ENCODE data around the gene SYNJ1.
A peak's percentile ranks its signal among the peaks of the same experiment; 100 is the strongest.
"Not testable (repeated sequence)": the region's sequence is repeated elsewhere in the genome, so short reads cannot be mapped to it uniquely, and the experiment has no call there.

The SYNJ1 gene, protein sequence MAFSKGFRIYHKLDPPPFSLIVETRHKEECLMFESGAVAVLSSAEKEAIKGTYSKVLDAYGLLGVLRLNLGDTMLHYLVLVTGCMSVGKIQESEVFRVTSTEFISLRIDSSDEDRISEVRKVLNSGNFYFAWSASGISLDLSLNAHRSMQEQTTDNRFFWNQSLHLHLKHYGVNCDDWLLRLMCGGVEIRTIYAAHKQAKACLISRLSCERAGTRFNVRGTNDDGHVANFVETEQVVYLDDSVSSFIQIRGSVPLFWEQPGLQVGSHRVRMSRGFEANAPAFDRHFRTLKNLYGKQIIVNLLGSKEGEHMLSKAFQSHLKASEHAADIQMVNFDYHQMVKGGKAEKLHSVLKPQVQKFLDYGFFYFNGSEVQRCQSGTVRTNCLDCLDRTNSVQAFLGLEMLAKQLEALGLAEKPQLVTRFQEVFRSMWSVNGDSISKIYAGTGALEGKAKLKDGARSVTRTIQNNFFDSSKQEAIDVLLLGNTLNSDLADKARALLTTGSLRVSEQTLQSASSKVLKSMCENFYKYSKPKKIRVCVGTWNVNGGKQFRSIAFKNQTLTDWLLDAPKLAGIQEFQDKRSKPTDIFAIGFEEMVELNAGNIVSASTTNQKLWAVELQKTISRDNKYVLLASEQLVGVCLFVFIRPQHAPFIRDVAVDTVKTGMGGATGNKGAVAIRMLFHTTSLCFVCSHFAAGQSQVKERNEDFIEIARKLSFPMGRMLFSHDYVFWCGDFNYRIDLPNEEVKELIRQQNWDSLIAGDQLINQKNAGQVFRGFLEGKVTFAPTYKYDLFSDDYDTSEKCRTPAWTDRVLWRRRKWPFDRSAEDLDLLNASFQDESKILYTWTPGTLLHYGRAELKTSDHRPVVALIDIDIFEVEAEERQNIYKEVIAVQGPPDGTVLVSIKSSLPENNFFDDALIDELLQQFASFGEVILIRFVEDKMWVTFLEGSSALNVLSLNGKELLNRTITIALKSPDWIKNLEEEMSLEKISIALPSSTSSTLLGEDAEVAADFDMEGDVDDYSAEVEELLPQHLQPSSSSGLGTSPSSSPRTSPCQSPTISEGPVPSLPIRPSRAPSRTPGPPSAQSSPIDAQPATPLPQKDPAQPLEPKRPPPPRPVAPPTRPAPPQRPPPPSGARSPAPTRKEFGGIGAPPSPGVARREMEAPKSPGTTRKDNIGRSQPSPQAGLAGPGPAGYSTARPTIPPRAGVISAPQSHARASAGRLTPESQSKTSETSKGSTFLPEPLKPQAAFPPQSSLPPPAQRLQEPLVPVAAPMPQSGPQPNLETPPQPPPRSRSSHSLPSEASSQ (N-terminal part only)

DNA sequence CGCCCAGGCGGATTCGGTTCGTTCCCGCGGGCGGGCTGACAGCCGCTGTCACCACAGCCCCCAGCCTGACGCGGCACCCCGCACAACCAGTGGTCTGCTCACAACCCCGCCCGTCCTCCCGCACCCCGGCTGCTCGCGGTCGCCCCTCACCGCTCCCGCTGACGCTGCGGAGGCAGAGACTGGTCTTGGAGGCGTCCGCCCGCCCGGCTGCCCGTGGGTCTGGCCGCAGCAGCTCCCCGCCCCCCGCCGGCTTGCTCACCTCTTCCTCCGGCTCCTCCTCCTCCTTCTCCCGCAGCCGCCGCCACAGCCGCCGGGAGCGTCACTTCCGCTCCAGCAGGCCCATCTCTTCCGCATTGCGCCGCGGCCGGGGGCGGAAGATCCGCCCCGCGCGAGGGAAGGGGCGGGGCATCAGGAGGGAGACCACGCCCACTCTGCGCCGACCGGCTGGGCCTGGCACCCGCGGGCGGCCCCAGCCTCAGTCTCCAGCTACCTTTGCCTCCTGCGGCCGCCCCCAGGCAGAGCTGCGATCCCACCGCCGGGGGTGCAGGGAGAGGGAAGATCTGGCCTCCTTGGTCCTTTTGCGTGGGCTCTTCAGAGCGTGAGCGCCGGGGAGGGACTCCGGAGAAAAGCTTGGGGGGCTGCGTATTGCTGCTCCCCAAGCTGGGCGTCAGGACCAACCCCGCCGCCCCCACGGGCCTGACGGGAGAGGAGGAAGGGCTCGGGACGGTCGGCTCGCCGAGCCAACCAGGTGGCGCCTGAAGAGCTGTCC lies at the start of gene SYNJ1:
Gene SYNJ1 (minus strand): TSS at position 327 of the 769 bp plus-strand sequence. CDS start 1,118 bp downstream, outside the sequence.
- DNase-seq = peak; percentile 91 to 93

DNA sequence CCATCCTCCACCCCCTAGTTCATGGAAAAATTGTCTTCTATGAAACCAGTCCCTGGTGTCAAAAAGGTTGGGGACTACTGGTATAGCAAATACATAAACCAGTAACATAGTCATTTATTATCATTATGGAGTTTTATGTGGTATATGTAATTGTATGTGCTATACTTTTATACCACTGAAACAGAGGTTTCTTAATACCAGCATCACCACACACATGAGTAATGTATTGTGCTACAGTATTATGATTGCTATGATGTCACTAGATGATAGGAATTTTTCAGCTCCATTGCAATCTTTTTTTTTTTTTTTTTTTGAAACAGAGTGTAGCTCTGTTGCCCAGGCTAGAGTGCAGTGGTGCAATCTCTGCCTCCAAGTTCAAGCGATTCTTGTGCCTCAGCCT lies 49.5 kb upstream of the SYNJ1 start:
- DNase-seq = no peak

DNA sequence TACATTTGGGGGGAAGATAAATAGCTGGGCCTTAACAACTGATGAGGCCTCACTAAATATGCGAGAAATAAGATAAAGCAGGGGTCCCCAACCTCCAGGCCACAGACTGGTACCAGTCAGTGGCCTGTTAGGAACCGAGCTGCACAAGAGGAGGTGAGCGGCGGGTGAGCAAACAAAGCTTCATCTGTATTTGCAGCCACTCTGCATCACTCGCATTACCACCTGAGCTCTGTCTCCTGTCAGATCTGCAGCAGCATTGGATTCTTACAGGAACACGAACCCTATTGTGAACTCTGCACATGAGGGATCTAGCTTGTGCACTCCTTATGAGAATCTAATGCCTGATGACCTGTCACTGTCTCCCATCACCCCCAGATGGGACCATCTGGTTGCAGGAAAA lies 48.9 kb upstream of the SYNJ1 start:
- DNase-seq = no peak

DNA sequence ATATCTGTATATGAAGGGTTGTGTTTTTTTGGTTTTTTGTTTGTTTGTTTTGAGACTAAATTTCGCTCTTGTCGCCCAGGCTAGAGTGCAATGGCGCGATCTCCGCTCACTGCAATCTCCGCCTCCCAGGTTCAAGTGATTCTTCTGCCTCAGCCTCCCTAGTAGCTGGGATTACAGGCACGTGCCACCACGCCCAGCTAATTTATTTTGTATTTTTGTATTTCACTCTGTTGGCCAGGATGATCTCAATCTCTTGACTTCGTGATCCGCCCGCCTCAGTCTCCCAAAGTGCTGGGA lies 45.2 kb upstream of the SYNJ1 start:
- DNase-seq = not testable (repeated sequence)

DNA sequence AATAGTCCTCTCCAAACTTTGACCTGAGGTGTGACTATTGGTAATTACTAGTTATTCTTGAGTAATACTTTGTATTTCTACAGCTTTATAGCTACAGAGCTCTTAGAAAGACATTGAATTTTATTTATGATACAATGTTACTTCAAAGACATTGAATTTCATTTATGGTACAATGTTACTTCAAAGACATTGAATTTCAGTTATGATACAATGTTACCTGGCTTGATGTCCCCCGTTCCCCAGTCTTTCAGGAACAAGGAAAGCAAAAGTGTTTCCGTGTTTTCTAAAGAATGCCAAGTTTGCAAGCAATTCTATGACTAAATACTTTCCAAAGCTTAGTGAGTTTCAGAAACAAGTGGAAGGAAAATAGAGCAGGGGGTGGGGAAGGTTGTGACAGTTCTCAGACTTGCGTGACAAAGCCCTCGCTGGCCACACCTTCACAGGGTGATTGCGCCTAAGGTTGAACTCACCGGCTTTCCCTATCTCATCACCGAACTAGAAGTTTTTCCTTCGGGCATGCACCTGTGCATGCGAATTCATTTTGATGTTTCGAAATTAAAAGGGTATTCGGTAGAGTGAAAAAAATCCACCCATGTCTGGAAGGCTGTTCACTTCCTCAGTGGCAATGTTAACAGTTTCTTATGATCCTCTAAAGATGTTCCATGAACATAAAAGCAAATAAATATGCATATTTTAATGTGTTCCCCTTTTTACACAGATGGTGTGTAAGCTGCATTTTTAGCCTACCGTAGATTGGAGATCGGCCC lies 44.7 kb upstream of the SYNJ1 start:
- DNase-seq = no peak

DNA sequence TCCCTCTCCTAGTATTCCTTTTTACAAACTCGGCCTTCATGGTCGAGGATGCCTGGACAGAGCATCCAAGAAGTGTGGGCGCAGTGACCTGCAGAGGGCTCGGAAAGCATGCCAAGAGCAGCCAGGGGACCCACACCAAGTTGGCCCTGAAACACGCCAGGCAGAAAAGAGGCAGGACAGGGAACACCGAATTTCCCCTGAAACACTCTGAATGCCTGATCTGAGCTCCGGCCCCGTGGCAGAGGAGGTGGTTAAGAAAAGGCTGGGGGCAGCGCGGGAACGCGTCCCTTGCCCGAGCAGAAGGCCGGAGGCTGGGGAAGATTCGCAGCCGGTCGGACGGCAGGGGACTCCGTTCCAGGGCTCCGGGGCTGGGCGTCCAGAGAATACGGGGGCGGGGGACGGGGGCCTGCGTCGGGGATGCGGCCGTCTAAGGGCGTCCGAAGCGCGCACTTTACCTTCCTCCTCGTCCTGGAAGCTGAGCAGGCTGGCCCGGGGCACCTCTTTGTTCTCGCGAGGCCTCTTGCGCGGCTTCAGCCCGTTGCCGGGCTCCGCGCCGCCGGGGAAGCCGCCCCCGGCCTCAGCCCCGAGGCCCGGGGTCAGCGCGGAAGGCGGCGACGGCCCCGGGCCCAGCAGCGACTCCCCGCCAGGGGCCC lies 43.2 kb upstream of the SYNJ1 start:
- peak; percentile 41 to 49 for DNase-seq

DNA sequence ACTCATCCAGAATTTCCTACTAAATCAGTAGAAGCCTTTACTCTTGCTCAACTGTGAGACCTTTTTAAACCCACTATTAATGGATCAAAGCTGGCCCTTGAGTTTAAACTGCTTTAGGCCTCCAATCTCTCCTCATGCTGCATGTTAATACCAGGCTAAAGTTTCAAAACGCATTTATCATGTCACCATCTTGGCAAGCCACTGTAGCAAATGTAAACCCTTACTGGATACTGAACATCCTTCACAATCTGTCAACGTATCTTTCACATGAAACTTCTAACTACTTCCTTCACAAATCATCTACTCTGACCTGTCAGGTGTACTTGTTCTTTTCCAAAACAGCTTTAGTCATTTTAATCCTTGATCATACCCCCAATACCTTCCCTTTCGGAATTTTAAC lies 40.7 kb upstream of the SYNJ1 start:
- no peak for DNase-seq

DNA sequence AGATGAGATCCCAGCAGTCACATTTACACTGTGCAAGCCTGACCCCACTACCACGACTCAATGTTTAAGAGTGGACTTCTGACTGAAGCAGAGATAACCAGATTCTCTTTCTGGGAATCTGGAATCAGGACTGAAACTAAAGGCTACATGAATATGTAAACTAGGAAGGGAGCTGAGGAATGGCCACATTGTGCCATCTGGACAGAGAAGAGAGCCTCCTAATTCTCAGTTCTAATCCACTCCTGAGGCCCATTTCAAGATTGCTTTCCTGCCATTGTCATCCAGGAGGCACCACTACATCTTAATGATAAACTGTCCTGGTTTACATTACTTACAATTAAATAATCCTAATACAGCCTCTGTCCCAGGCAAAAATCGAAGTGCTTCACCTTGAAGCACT lies 37.2 kb upstream of the SYNJ1 start:
- DNase-seq = no peak

DNA sequence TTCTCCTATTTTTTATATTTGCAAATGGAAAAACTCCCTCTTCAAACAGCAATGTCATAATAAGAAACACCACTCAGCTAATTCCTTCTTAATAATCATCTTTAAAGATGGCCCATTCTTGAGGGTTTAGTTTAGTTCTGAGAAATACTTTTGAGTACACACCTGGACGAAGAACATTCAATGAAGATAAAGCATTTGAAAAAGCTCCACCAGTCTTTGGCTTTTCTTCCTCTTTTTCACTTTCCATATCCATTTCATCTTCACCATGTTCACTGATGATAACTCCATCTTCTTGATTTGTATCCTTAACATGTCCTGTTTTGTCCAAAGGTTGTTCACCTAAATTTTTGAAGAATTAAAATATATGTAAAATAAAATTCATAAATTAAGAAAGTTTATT lies 36.4 kb upstream of the SYNJ1 start:
- DNase-seq = no peak

DNA sequence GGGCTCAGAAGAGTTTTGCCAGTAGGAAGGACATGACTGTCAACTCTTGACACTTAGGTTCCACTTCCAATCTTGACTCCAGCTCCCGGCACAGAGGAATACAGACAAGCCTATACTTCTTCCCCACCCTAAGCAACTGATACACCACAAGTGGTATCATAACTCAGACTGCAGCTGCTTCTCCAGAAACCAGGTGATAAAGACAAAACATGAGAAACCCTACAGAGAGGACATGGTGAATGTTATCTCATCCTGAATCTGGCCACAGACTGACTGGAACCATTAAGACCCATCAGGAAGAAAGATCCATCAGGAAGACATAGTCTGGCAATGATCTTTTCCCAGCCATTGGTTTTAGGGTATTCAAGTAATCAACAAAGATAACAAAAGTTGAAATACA lies 30.0 kb upstream of the SYNJ1 start:
- DNase-seq = no peak

DNA sequence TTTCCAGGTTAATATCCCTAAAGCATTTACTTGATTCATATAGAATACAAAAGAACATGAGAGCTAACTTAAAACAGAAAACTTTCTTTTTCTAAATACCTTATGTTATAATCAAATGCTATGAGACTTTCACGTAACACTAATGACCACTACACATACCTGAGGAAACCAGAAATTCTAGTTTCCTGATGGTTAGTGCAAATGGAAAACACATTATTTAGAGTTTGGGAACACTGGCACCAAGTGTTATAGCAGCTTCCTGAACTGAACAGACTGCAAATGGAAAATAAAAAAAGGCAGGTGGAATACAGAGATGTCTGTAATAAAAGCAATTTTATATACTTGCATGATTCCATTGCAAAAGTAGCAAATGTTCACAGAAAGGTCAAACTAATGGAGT lies 28.3 kb upstream of the SYNJ1 start:
- DNase-seq = no peak

DNA sequence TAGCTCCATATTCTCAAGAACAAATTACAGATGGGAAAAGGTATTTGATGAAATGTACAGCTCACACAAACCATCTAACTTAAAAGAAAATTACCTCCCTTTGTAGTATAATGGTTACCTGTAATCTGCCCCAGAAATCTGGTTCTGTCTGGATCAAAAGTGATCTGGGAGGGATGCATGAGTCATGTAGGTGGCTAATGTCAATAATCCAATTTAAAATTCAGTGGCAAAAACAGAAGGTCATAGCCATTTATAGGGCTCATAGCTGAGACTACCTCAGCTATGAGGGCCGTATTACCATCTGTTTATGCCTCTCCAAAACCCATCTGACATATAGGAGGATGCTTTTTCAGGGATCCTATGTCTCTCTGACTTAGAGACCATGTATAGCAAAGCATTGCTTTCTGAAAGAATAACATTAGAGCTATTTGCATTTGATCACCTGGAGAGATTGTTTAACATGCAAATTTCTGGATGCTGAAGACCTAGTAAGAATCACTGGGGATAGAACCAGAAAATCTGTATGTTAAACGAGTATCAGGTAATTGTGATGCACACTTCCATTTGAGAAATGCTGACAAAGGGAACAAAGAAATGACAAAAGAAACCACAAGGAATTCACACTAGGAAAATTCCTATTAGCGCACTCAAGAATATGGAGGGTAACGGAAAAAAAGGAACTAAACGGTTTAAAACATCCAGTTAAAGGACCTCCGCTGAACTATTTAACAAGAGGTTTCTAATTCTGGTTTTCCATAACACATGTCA lies 26.2 kb upstream of the SYNJ1 start:
- DNase-seq = no peak

DNA sequence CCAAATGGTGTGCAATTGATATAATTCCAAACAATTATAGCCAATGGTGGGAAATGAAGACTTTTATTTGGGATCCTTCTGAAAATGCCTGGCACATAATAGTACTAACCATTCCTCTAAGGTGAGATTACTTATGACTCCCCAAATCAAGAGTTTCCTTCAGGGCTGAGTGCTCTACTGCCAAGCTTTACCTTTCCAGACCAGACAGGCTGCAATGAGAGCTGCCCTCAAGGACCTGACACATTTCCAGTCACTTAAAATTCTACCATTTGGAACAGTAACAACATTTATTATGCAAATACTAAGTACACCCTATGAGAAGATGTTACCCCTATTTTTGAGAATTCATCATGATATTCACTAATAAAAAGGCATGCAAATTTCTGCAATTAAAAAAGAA lies 22.6 kb upstream of the SYNJ1 start:
- no peak for DNase-seq

DNA sequence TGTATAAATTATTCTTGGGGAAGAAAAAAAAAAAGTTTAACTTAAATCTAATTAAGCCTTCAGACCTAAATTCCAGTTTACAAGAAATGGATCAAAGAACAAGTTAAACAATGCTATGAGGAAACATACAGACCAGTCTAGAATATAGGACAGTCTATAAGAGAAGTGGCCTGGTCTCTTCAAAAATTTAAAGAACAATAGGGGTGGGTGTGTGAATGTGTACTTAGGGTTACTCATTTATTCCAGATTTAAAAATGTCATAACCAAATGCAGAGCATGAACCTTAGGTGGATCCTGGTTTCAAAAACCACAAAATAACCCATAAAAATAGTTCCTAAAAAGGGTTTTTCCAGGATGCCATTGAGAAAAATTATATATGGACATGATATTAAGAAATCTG lies 21.8 kb upstream of the SYNJ1 start:
- no peak for DNase-seq

DNA sequence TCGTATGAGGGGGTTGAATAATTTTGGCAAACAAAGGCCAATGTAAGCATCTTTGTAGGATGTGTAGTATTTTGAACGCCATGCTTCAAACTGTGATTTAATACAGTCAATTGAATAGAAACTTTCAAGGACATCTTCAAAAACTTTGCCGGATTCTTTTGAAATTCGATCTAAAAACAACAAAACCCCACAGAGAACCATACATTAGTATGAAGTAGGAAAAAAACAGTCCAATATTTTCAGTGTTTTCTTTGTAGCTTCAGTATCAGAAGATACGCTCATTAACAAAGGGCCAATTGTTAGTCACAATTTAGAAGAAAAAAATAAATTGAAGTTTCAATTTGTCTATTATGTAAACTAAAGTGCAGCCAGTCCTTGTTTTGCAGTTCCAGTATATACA lies 20.7 kb upstream of the SYNJ1 start:
- no peak for DNase-seq

DNA sequence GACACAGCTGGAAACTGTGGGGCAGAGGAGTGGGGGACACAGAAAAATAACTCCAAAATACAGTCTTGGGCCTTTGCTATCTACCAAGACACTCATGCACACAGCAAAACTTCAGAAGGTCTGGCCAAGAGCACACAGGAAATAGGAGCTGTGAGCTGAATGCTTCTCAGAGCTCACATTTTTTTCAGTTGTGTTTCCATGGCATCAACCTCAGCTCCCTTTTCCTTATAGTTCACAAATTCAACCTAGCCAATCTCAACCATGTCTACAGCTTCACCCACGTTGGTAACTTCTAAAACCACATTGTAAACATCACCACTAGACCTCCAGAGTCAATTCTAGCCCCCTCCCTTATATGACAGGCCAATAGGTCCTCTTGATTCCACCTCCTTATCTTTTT lies 19.6 kb upstream of the SYNJ1 start:
- no peak for DNase-seq

DNA sequence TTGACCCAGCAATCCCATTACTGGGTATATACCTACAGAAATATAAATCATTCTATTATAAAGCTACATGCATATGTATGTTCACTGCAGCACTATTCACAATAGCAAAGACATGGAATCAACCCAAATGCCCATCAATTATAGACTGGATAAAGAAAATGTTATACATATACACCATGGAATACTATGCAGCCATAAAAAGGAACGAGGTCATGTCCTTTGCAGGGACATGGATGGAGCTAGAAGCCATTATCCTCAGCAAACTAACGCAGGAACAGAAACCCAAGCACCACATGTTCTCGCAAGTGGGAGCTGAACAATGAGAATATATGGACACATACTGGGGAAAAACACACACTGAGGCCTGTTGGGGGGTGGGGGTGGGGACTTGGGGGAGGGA lies 18.9 kb upstream of the SYNJ1 start:
- DNase-seq = not testable (repeated sequence)

DNA sequence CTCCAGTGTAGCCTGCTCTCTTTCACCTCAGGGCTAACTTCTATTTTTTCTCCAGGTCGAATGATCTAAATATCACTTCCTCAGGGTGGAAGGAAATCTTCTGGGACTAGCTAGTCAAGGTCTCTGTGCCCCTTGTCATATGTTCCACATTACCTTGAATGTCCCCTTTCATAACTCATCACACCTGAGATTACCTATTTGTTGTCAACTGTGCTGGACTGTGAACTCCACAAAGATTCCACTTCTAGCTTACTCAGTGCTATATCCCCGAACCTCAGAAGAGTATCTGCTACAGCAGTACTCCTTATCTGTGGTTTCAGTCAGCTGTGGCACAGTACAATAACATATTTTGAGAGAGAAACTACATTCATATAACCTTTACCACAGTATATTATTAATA lies 14.6 kb upstream of the SYNJ1 start:
- no peak for DNase-seq

DNA sequence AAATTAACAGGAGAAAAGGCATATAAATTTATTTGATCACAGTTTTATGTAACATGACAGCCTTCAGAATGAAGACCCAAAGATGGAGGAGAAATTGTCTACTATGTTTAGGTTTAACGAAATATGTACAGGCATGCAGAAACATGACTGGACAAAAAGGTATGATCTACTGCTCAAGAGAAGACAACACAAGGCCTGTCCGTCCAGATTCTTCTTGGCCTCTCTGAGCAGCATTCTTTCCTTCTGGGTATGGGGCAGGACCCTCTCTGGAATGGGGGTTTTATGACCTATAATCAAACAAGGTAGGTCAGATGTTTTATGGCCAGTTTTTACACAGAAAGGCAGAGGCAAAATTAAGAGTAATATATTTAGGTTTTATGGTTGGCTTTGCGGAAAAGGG lies 13.5 kb upstream of the SYNJ1 start:
- no peak for DNase-seq

DNA sequence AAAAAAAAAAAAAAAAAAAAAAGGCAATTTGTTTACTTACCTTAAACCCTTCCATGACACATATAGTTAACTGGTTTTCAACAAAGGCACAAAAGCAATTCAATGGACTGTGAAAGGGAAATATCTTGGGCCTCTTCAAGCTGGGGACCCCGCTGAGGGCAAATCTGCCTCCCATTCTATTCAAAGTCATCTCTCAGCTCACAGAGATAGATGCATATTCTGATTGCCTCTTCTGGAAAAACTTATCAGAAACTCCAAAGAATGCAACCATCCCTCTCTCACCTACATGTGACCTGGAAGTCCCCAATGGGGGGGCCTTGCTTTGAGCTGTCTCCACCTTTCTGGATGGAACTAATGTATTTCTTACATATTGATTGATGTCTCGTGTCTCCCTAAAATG lies 12.1 kb upstream of the SYNJ1 start:
- DNase-seq = no peak

DNA sequence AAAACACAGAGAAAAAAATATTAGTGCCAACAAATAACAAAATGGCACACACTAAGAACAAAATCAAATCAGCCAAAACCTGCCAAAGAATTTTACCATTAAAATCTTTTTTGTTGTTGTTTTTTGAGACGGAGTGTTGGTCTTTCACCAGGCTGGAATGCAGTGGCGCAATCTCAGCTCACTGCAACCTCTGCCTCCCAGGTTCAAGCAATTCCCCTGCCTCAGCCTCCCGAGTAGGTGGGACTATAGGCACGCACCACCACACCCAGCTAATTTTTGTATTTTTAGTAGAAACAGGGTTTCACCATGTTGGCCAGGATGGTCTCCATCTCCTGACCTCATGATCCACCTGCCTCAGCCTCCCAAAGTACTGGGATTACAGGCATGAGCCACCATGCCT lies 8.3 kb upstream of the SYNJ1 start:
- not testable (repeated sequence) for DNase-seq

Data from NCI-H187 (cell line).